BJ (cell line): ENCODE measurements around the gene TNK2. TPM values are rescaled to one million over a fixed set of nuclear protein-coding genes. Genes with fewer than 3 reads are reported as not detected.
"Not testable (repeated sequence)": the region's sequence is repeated elsewhere in the genome, so short reads cannot be mapped to it uniquely, and the experiment has no call there.

Experiments
- CTCF ChIA-PET: fragments of 350-600 bp; formaldehyde crosslinking; extraction: SDS; loops from one replicate; lab custom pipeline; 2021; ENCODE audit warnings: antibody characterized with exemption, inconsistent platforms; lab: Yijun Ruan, JAX
- POLR2A ChIA-PET: fragments of 300-600 bp; sonication (Branson Sonifier 250); formaldehyde crosslinking; extraction: SDS; loops from one replicate; lab custom pipeline; 2021; ENCODE audit warnings: antibody characterized with exemption; lab: Charles Lee
- DNase-seq: peaks from one replicate; pipeline ENCODE4 v3.0.0-alpha.2; 2011; ENCODE audit warnings: low read depth
- H3K27me3 ChIP-seq: 2 replicates; pipeline ENCODE4 v1.6.0; 2011; ENCODE audit warnings: low read length; ENCODE audit not compliant: control insufficient read depth, insufficient read depth
- H3K36me3 ChIP-seq: 2 replicates; pipeline ENCODE4 v1.5.1; 2011; ENCODE audit warnings: low read length; ENCODE audit not compliant: control insufficient read depth, insufficient read depth
- H3K4me3 ChIP-seq: 2 replicates; pipeline ENCODE4 v1.5.1; 2011; ENCODE audit warnings: low read depth, mild to moderate bottlenecking, control low read depth, low read length
- polyA plus RNA-seq: library from polyadenylated mRNA; depleted of rRNA; stranded (reverse); fragments of >200 nt; gene quantifications from 2 replicates; pipeline ENCODE4 v1.2.3, GENCODE V29; 2011
- TF ChIP-seq, protein P1 (sequence below): IDR thresholded peaks from 2 replicates; pipeline ENCODE4 v1.5.1; 2011; ENCODE audit warnings: low read depth, mild to moderate bottlenecking, control low read depth, inconsistent platforms, low read length, moderate library complexity; ENCODE audit not compliant: insufficient read depth

TNK2 gene
- polyA plus RNA-seq, 1 experiment = 6.3 TPM

DNA sequence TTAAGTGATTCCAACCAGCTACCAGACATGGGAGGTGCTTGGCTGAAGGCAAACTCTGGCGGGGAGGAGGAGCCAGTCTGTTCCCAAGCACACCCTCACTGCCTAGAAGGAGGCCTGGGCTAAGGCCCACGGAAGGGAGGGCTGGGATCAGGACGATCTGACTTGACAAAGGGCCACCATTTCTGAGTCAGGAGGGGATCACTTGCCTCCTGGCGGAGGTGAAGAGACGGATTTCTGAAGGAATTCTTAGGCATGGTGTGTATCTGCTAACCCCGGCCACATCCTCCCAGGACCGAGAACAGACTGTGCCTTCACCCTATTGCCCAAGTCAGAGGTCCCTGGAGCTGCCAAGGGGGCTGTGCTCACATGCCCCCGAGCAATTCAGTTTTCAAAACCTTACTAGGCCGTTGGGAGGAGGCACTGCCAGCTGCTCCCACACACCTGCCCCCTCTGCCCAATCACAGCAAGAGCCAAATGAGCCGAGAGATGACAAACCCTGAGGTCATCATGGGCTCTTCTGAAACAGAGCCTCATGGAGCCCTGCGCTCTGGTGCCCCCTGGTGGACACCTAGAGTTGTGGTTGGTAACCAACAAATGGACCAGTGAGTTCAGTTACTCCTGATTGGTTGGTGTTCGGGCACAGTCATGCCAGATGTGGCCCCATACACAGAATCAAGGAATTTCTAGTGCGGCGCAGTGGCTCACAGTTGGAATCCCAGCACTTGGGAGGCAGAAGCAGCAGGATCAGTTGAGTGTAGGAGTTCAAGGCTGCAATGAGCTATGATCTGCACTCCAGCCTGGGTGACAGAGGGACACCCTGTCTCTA, 6.5 kb upstream of the TNK2 start:
- H3K27me3 ChIP-seq = peaks cover 2% of the 10 kb centered on the region
- no peak overlapping the region for H3K4me3 ChIP-seq
- DNase-seq = peak; percentile 86
- TF ChIP-seq, protein P1, sequence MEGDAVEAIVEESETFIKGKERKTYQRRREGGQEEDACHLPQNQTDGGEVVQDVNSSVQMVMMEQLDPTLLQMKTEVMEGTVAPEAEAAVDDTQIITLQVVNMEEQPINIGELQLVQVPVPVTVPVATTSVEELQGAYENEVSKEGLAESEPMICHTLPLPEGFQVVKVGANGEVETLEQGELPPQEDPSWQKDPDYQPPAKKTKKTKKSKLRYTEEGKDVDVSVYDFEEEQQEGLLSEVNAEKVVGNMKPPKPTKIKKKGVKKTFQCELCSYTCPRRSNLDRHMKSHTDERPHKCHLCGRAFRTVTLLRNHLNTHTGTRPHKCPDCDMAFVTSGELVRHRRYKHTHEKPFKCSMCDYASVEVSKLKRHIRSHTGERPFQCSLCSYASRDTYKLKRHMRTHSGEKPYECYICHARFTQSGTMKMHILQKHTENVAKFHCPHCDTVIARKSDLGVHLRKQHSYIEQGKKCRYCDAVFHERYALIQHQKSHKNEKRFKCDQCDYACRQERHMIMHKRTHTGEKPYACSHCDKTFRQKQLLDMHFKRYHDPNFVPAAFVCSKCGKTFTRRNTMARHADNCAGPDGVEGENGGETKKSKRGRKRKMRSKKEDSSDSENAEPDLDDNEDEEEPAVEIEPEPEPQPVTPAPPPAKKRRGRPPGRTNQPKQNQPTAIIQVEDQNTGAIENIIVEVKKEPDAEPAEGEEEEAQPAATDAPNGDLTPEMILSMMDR = peak; percentile 98
- ChIA-PET POLR2A (interaction anchor here (0.6 kb wide), 1 partner anchor 24 kb away, joined by 8 read pairs; no protein-coding TSS in a partner anchor), CTCF (interaction anchor here (0.6 to 7.6 kb wide), 17 partner anchors 9 to 74 kb away, joined by 3 to 139 read pairs (median 4); no protein-coding TSS in a partner anchor)
- no peaks in the 10 kb centered on the region for H3K36me3 ChIP-seq

DNA sequence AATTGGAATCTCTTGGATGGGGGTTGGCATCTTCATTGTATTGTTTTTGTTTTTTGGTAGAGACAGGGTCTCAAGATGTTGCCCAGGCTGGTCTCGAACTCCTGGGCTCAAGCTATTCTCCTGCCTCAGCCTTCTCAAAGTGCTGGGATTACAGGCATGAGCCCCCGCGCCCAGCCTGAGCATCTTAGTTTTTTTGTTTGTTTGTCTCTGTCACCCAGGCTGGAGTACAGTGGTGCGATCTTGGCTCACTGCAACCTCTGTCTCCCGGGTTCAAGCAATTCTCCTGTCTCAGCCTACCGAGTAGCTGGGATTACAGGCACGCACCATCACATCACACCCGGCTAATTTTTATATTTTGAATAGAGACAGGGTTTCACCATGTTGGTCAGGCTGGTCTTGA, 5.8 kb upstream of the TNK2 start:
- H3K36me3 ChIP-seq, H3K27me3 ChIP-seq, H3K4me3 ChIP-seq, POLR2A ChIA-PET, DNase-seq: not testable (repeated sequence)
- CTCF ChIA-PET = interaction anchor here (0.7 to 7.6 kb wide), 9 partner anchors 10 to 70 kb away, joined by 3 to 139 read pairs (median 12); no protein-coding TSS in a partner anchor

DNA sequence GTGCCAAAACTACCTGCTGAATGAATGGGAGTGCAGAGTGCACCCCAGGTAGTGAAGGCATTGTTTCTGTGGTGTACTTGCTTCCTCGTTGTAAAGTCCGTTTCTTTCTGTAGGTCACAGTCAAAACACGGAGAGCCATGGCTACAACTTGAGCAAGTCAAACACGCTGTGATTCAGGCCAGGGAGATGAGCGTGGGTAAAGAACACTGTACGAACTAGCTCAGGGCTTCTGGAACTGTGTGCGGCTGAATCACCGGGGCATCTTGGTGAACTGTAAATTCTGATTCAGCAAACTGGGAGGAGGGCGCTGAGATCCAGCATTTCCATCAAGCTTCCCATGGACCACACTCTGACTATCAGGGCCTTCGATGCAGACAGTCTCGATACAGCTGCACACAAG, 5.0 kb upstream of the TNK2 start:
- DNase-seq = no peak
- no peaks in the 10 kb centered on the region for H3K36me3 ChIP-seq
- ChIA-PET POLR2A (no interaction called here), CTCF (interaction anchor here (2.7 to 7.6 kb wide), 4 partner anchors 11 to 54 kb away, joined by 12 to 139 read pairs (median 44); no protein-coding TSS in a partner anchor)
- TF ChIP-seq, protein P1 = no peak
- H3K4me3 ChIP-seq = no peak overlapping the region
- peaks cover 2% of the 10 kb centered on the region for H3K27me3 ChIP-seq

DNA sequence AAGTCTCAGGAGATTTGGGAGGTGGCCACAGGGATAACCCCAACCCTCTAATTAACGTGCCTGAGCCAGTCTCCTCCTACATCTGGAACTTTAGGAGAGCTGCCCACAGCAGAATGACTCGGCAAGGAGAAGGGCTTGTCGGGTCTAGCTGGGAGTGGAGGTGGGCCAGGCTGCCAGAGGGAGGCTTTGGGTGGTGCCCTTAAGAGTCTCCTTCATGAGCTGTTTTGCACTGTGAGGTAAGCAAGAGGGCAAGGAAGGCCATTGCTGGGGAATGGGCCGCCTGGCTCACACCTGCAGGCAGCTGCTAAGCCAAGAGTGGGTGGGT, 3.6 kb upstream of the TNK2 start:
- CTCF ChIA-PET = interaction anchor here (0.9 to 7.6 kb wide), 6 partner anchors 10 to 61 kb away, joined by 3 to 139 read pairs (median 4); no protein-coding TSS in a partner anchor
- POLR2A ChIA-PET = no interaction called here
- no peaks in the 10 kb centered on the region for H3K36me3 ChIP-seq
- H3K4me3 ChIP-seq = no peak overlapping the region
- peaks cover 2% of the 10 kb centered on the region; the same call in 1 of the 2 replicates for H3K27me3 ChIP-seq
- no peak for DNase-seq
- TF ChIP-seq, protein P1 = no peak

DNA sequence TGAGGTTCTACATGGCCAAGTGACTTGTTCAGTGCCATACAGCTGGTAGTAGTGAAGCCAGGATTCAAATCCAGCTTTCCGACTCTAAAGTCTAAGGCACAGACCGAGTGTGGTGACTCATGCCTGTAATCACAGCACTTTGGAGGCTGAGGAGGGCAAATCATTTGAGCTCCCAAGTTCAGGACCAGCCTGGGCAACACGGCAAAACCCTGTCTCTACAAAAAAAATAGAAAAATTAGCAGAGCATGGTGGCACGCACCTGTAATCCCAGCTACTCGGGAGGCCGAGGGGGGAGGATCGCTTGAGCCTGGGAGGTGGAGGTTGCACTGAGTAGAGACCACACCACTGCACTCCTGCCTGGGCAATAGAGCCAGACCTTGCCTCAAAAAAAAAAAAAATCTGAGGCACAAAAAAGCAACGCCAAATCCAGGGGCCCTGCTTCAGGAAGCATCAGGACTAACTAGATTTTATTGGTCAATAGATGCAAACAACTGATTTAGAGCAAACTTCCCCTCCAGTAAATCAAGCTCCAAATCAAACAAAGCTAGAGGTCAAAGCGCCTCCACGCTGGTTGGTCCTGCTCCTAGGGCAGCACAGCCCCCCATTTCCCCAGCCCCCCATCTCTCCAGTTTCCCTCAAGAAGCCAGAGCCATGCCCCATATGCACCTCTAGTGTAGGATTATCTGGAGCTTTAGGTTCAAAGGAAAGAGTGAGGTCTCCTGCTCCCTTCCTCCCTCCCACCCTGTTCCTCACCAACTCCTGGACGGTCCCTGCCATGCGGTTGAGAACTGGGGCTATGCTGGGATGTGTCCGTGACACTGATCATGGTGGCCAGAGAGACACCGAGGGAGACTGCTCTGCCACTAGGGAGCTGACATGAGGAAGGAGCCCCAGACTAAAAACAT, 2.9 kb upstream of the TNK2 start:
- Histone ChIP-seq H3K36me3 (no peaks in the 10 kb centered on the region), H3K27me3 (peaks cover under 1% of the 10 kb centered on the region; the same call in 1 of the 2 replicates), H3K4me3 (no peak overlapping the region)
- TF ChIP-seq, protein P1 = no peak
- ChIA-PET POLR2A (no interaction called here), CTCF (interaction anchor here (0.9 to 7.6 kb wide), 6 partner anchors 9 to 60 kb away, joined by 3 to 139 read pairs (median 4); no protein-coding TSS in a partner anchor)
- no peak for DNase-seq
